Measurements from ENCODE around the gene TNXB. TPM values are rescaled to one million over a fixed set of nuclear protein-coding genes. Genes with fewer than 3 reads are reported as not detected.

The TNXB gene
- total RNA-seq, 3 donors from 2014 or later: 32.9 to 109 (median 89.8) TPM

- no peaks in the 10 kb centered on the region for H3K36me3 ChIP-seq
- TF ChIP-seq POLR2AphosphoS5 (IDR thresholded peaks at IDR 0.05): no peak
- TF ChIP-seq CTCF (IDR thresholded peaks at IDR 0.05): no peak
- peaks cover under 1 to 7% of the 10 kb centered on the region in 2 donors for H3K4me1 ChIP-seq
- intact Hi-C loops (cut with DNase I; ENCODE audit: low total_unique reads): no loop called here
- no peak overlapping the region for H3K4me3 ChIP-seq
- no peak overlapping the region for H3K27ac ChIP-seq
- no peaks in the 10 kb centered on the region for H3K9me3 ChIP-seq
- no peak for DNase-seq (ENCODE audit: low spot score in 2 of 2)
- no peaks in the 10 kb centered on the region for H3K27me3 ChIP-seq
Measured at GRCh38 chr6:32133786-32134185, 24.6 kb upstream of the TNXB start.

GRCh38 chr6:32132110-32132509 lies 23.0 kb upstream of the TNXB start:
- Histone ChIP-seq H3K27me3 (no peaks in the 10 kb centered on the region), H3K36me3 (no peaks in the 10 kb centered on the region), H3K27ac (no peak overlapping the region), H3K4me1 (peaks cover 7 to 14% of the 10 kb centered on the region in 2 donors), H3K4me3 (no peak overlapping the region), H3K9me3 (no peaks in the 10 kb centered on the region)
- no peak for TF ChIP-seq POLR2A (IDR thresholded peaks at IDR 0.05)
- intact Hi-C loops (cut with DNase I; ENCODE audit: low total_unique reads): no loop called here
- DNase-seq (ENCODE audit: low spot score in 2 of 2): no peak

- H3K27me3 ChIP-seq: no peaks in the 10 kb centered on the region
- no peaks in the 10 kb centered on the region for H3K9me3 ChIP-seq
- TF ChIP-seq POLR2AphosphoS5 (IDR thresholded peaks at IDR 0.05): no peak
- TF ChIP-seq CTCF (IDR thresholded peaks at IDR 0.05): no peak
- no peak for TF ChIP-seq POLR2A (IDR thresholded peaks at IDR 0.05)
- no peaks in the 10 kb centered on the region for H3K36me3 ChIP-seq
- no peak overlapping the region for H3K27ac ChIP-seq
- intact Hi-C loops (cut with DNase I; ENCODE audit: low total_unique reads): no loop called here
- DNase-seq (ENCODE audit: low spot score in 2 of 2): no peak
- peaks cover 7 to 20% of the 10 kb centered on the region in 2 donors for H3K4me1 ChIP-seq
- H3K4me3 ChIP-seq: no peak overlapping the region
Measured at GRCh38 chr6:32131439-32131948, 22.4 kb upstream of the TNXB start.

GRCh38 chr6:32129297-32130088 lies 20.4 kb upstream of the TNXB start:
- Histone ChIP-seq H3K27me3 (no peaks in the 10 kb centered on the region), H3K9me3 (no peaks in the 10 kb centered on the region), H3K36me3 (peaks cover under 1% of the 10 kb centered on the region), H3K27ac (peak overlapping the region; percentile 93), H3K4me1 (peaks cover 7 to 21% of the 10 kb centered on the region in 2 donors), H3K4me3 (peak overlapping the region; percentile 61 to 95 (median 90))
- no peak for DNase-seq (ENCODE audit: low spot score in 2 of 2)
- intact Hi-C loops (cut with DNase I; ENCODE audit: low total_unique reads): no loop called here
- TF ChIP-seq POLR2A (IDR thresholded peaks at IDR 0.05) (no peak), POLR2AphosphoS5 (IDR thresholded peaks at IDR 0.05) (peak in 1 of 3 donors; percentile 65)

GRCh38 chr6:32128751-32129296 lies 19.7 kb upstream of the TNXB start:
- TF ChIP-seq POLR2AphosphoS5 (IDR thresholded peaks at IDR 0.05) (no peak), POLR2A (IDR thresholded peaks at IDR 0.05) (no peak), CTCF (IDR thresholded peaks at IDR 0.05) (no peak)
- Histone ChIP-seq H3K4me1 (peaks cover 7 to 21% of the 10 kb centered on the region in 2 donors), H3K9me3 (no peaks in the 10 kb centered on the region), H3K4me3 (peak overlapping the region; percentile 61 to 95 (median 90)), H3K27me3 (no peaks in the 10 kb centered on the region), H3K36me3 (peaks cover 6% of the 10 kb centered on the region), H3K27ac (peak overlapping the region; percentile 93)
- intact Hi-C loops (cut with DNase I; ENCODE audit: low total_unique reads): no loop called here
- no peak for DNase-seq (ENCODE audit: low spot score in 2 of 2)
